ENCODE measurements around the gene TNFRSF6B.

Gene TNFRSF6B

DNA sequence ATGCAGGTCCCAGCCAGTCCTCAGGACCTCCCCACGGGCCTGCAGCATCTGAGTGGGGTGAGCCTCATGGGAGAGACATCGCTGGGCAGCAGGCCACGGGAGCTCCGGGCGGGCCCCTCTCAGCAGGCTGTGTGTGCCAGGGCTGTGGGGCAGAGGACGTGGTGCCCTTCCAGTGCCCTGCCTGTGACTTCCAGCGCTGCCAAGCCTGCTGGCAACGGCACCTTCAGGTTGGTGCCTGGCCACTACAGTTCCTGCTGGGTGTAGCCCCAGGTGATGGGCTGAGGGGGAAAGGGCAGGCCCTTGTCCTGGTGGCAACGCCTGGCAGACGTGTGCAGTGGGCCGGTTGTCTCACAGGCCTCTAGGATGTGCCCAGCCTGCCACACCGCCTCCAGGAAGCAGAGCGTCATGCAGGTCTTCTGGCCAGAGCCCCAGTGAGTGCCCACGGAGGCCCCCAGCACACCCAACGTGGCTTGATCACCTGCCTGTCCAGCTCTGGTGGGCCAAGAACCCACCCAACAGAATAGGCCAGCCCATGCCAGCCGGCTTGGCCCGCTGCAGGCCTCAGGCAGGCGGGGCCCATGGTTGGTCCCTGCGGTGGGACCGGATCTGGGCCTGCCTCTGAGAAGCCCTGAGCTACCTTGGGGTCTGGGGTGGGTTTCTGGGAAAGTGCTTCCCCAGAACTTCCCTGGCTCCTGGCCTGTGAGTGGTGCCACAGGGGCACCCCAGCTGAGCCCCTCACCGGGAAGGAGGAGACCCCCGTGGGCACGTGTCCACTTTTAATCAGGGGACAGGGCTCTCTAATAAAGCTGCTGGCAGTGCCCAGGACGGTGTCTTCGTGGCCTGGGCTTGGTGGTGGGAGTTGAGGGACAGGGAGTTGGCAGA, 787 bp upstream of the TNFRSF6B start:
- no peak for TF ChIP-seq CTCF (conservative IDR thresholded peaks at IDR 0.05; ENCODE audit: low read length)
- no peak overlapping the region for H3K4me3 ChIP-seq (ENCODE audit: low read length)
- no peak for DNase-seq (ENCODE audit: low read depth)

DNA sequence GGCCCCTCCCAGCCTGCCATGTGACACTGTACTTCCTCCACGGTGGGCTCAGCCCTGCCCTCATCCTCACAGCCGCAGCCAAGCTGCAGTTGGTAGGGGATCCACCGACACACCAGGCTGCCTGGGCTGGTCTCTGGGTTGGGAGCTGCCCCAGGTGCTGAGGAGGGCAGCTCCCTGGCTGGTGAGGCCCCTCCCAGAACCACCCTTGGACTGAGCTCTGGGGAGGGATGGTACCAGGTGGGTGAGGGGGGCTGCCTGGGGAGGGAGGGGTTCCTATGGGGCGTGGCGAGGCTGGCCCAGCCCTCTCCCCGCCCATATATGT, 185 bp upstream of the TNFRSF6B start:
- no peak for TF ChIP-seq CTCF (conservative IDR thresholded peaks at IDR 0.05; ENCODE audit: low read length)
- DNase-seq (ENCODE audit: low read depth), result no peak
- H3K4me3 ChIP-seq (ENCODE audit: low read length), result no peak overlapping the region

- no peak overlapping the region; the same call in 1 of the 2 replicates for H3K4me3 ChIP-seq (ENCODE audit: low read length)
- no peak for TF ChIP-seq CTCF (conservative IDR thresholded peaks at IDR 0.05; ENCODE audit: low read length)
- DNase-seq (ENCODE audit: low read depth), result no peak
These were observed 960 bp downstream of the TNFRSF6B start for GRCh38 chr20:63697357-63697867.

GRCh38 chr20:63697868-63698545, 1.6 kb downstream of the TNFRSF6B start:
- H3K4me3 ChIP-seq (ENCODE audit: low read length), result no peak overlapping the region
- DNase-seq (ENCODE audit: low read depth), result no peak
- TF ChIP-seq CTCF (conservative IDR thresholded peaks at IDR 0.05; ENCODE audit: low read length), result no peak

DNA sequence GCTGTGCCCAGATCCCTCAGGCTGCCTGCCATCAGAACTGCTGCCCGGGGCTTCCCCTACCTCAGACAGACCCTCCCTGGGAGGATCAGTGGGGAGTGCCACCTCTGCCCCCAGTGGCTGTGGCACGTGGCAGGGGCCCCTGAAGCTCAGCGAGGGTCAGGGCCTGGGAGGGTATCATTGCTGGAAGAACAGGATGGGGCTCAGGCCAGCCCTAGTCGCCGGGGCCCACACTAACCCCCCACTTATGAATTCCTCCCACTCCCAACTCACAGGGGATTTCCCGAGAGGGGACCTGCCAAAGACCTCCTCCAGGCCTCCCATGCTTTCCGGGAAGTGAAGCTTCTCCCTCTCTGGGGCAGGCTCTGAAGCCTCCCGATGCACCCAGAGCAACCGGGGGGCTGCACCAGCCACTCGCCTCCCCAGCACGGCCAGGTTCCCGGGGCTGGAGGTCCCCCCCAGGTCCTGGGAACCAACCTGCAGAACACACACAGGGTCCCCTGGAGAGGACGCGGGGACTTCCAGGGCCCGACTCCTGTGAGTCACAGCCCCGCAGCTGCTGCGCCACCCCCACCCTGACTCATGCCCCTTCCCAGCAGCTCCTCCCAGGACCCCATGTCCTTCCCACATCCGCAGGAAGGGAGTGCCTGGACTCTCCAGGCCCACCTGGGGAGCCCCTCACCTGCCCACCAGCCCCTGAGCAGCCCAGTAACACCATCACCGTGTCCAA, 2.5 kb downstream of the TNFRSF6B start:
- TF ChIP-seq CTCF (conservative IDR thresholded peaks at IDR 0.05; ENCODE audit: low read length), result no peak
- H3K4me3 ChIP-seq (ENCODE audit: low read length), result no peak overlapping the region
- DNase-seq (ENCODE audit: low read depth), result peak; percentile 86

GRCh38 chr20:63699466-63700198, 3.2 kb downstream of the TNFRSF6B start:
- DNase-seq (ENCODE audit: low read depth), result no peak
- H3K4me3 ChIP-seq (ENCODE audit: low read length), result no peak overlapping the region
- no peak for TF ChIP-seq CTCF (conservative IDR thresholded peaks at IDR 0.05; ENCODE audit: low read length)
